H1 (cell line): ENCODE results near the gene CYB561D2. TPM values are rescaled to one million over a fixed set of nuclear protein-coding genes. Genes with fewer than 3 reads are reported as not detected.

ENCODE experiments used
- CTCF ChIA-PET: fragments of 300-600 bp; sonication (Branson Sonifier 250); formaldehyde crosslinking; loops from one replicate; lab custom pipeline; 2021; ENCODE audit not compliant: partially characterized antibody; lab: Charles Lee
- POLR2A ChIA-PET: fragments of 300-600 bp; sonication (Branson Sonifier 250); formaldehyde crosslinking; loops from one replicate; lab custom pipeline; 2021; ENCODE audit warnings: inconsistent platforms; ENCODE audit not compliant: partially characterized antibody; lab: Charles Lee
- DNase-seq, 2 experiments: peaks; one replicate each; pipeline versions ENCODE4 v3.0.0 to v3.0.0-alpha.2; 2010 to 2022; ENCODE audit warnings: low spot score in 2 of 2, low read depth in 1 of 2, mixed read lengths in 1 of 2
- FAIRE-seq: peaks from 2 replicates; lab custom pipeline; 2011; peaks lifted over from hg19 to GRCh38; lab: Jason Lieb, UNC
- H2AFZ ChIP-seq: 2 replicates; pipeline ENCODE4 v1.8.1; 2012; ENCODE audit warnings: low read length, inconsistent platforms
- H2AK5ac ChIP-seq: 2 replicates; pipeline ENCODE4 v1.6.1; 2013; ENCODE audit warnings: low read depth, low read length
- H2BK120ac ChIP-seq: replicated peaks from 2 replicates; pipeline ENCODE3; 2013; ENCODE audit warnings: low read depth, low read length, inconsistent platforms
- H2BK12ac ChIP-seq: 2 replicates; pipeline ENCODE4 v1.6.1; 2013; ENCODE audit warnings: low read depth, low read length
- H2BK15ac ChIP-seq: 2 replicates; pipeline ENCODE4 v1.6.1; 2013; ENCODE audit warnings: low read length
- H2BK20ac ChIP-seq: 2 replicates; pipeline ENCODE4 v1.6.1; 2013; ENCODE audit warnings: low read length
- H2BK5ac ChIP-seq: 2 replicates; pipeline ENCODE4 v1.6.1; 2013; ENCODE audit warnings: low read depth, low read length
- H3K14ac ChIP-seq: 2 replicates; pipeline ENCODE4 v1.6.1; 2013; ENCODE audit warnings: inconsistent platforms; ENCODE audit not compliant: insufficient read length
- H3K18ac ChIP-seq: 2 replicates; pipeline ENCODE4 v1.6.1; 2013; ENCODE audit warnings: low read length; ENCODE audit errors: extremely low read depth
- H3K23ac ChIP-seq: 2 replicates; pipeline ENCODE4 v1.6.1; 2013; ENCODE audit warnings: inconsistent platforms; ENCODE audit not compliant: insufficient read length
- H3K23me2 ChIP-seq: 2 replicates; pipeline ENCODE4 v1.6.1; 2013; ENCODE audit warnings: low read depth, low read length
- H3K27ac ChIP-seq: 2 replicates; pipeline ENCODE4 v1.6.1; 2011; ENCODE audit warnings: low read depth, low read length, inconsistent platforms
- H3K27me3 ChIP-seq, 4 experiments: replicated peaks in 1 of 4; 1 replicate in 1 of 4; 2 replicates in 3 of 4; pipeline versions ENCODE4 v1.6.1 to v1.8.1; 2011 to 2013; ENCODE audit warnings: low read length in 3 of 4, mild to moderate bottlenecking in 3 of 4, inconsistent platforms in 2 of 4, mixed read lengths in 2 of 4, moderate library complexity in 1 of 4; ENCODE audit not compliant: control insufficient read depth in 3 of 4, insufficient read depth in 3 of 4; ENCODE audit errors: extremely low read depth in 1 of 4
- H3K36me3 ChIP-seq, 4 experiments: 2 replicates each; pipeline versions ENCODE4 v1.6.1 to v1.8.1; 2011 to 2013; ENCODE audit warnings: mild to moderate bottlenecking in 4 of 4, low read length in 3 of 4, moderate library complexity in 2 of 4, control low read depth in 1 of 4, inconsistent platforms in 1 of 4; ENCODE audit not compliant: insufficient read depth in 4 of 4, control insufficient read depth in 2 of 4
- H3K4ac ChIP-seq: replicated peaks from 2 replicates; pipeline ENCODE3; 2013; ENCODE audit warnings: low read length, low read depth, mixed read lengths, inconsistent platforms; ENCODE audit not compliant: insufficient read length
- H3K4me1 ChIP-seq, 4 experiments: replicated peaks in 1 of 4; 1 replicate in 1 of 4; 2 replicates in 3 of 4; pipeline versions ENCODE4 v1.6.1 to v1.8.1; 2011 to 2013; ENCODE audit warnings: low read length in 3 of 4, inconsistent platforms in 2 of 4, mixed read lengths in 1 of 4; ENCODE audit not compliant: insufficient read depth in 4 of 4, control insufficient read depth in 3 of 4
- H3K4me2 ChIP-seq, 2 experiments: 2 replicates each; pipeline versions ENCODE4 v1.6.1 to v1.8.1; 2011 to 2013; ENCODE audit warnings: low read depth in 2 of 2, low read length in 2 of 2, control low read depth in 1 of 2, inconsistent platforms in 1 of 2, mild to moderate bottlenecking in 1 of 2; ENCODE audit not compliant: insufficient read depth in 1 of 2
- H3K4me3 ChIP-seq, 4 experiments: fragments of 200-600, 300-600 bp in 1 of 4; sonication (generic), shearing (Covaris generic), sonication (Bioruptor Twin) in 1 of 4; 2 replicates each; pipeline versions ENCODE4 v1.5.1 to v1.8.1; 2011 to 2016; ENCODE audit warnings: low read length in 4 of 4, low read depth in 3 of 4, control low read depth in 2 of 4, inconsistent platforms in 2 of 4, mild to moderate bottlenecking in 2 of 4, mixed read lengths in 1 of 4, moderate library complexity in 1 of 4; ENCODE audit not compliant: insufficient read depth in 2 of 4; ENCODE audit errors: extremely low read depth in 1 of 4
- H3K56ac ChIP-seq: replicated peaks from 2 replicates; pipeline ENCODE3; 2013; ENCODE audit warnings: low read depth, mild to moderate bottlenecking, mixed read lengths, low read length, inconsistent platforms; ENCODE audit not compliant: insufficient read length
- H3K79me1 ChIP-seq: 2 replicates; pipeline ENCODE4 v1.6.1; 2013; ENCODE audit warnings: low read depth, low read length, control low read depth
- H3K79me2 ChIP-seq, 2 experiments: 2 replicates each; pipeline versions ENCODE4 v1.6.1 to v1.8.1; 2012 to 2013; ENCODE audit warnings: low read length in 2 of 2, mild to moderate bottlenecking in 2 of 2, inconsistent platforms in 1 of 2; ENCODE audit not compliant: insufficient read depth in 2 of 2, control insufficient read depth in 1 of 2
- H3K9ac ChIP-seq, 4 experiments: replicated peaks in 1 of 4; 1 replicate in 1 of 4; 2 replicates in 3 of 4; pipeline versions ENCODE4 v1.6.1 to v1.8.1; 2011 to 2013; ENCODE audit warnings: low read depth in 3 of 4, low read length in 3 of 4, control low read depth in 2 of 4, mild to moderate bottlenecking in 2 of 4, moderate library complexity in 2 of 4, inconsistent platforms in 1 of 4; ENCODE audit errors: extremely low read depth in 1 of 4
- H3K9me3 ChIP-seq, 2 experiments: 2 replicates each; pipeline versions ENCODE4 v1.6.1 to v1.8.1; 2012 to 2013; ENCODE audit warnings: mild to moderate bottlenecking in 2 of 2, moderate library complexity in 2 of 2, control low read depth in 1 of 2, inconsistent platforms in 1 of 2, low read depth in 1 of 2, low read length in 1 of 2, mixed read lengths in 1 of 2; ENCODE audit not compliant: insufficient read depth in 2 of 2
- H4K20me1 ChIP-seq, 2 experiments: replicated peaks in 1 of 2; 2 replicates each; pipeline versions ENCODE3 to v1.8.1; 2011 to 2013; ENCODE audit warnings: inconsistent platforms in 2 of 2, low read length in 2 of 2, mild to moderate bottlenecking in 1 of 2; ENCODE audit not compliant: insufficient read depth in 2 of 2, control insufficient read depth in 1 of 2
- H4K5ac ChIP-seq: 2 replicates; pipeline ENCODE4 v1.6.1; 2013; ENCODE audit warnings: low read length, low read depth, mixed read lengths, inconsistent platforms; ENCODE audit not compliant: insufficient read length
- H4K8ac ChIP-seq: 2 replicates; pipeline ENCODE4 v1.8.0; 2013; ENCODE audit warnings: mild to moderate bottlenecking, moderate library complexity, low read length, inconsistent platforms; ENCODE audit not compliant: insufficient read depth; ENCODE audit errors: extremely low read depth
- H4K91ac ChIP-seq: replicated peaks from 2 replicates; pipeline ENCODE3; 2013; ENCODE audit warnings: low read length, mixed read lengths, inconsistent platforms; ENCODE audit not compliant: insufficient read length
- CHD2 ChIP-seq: IDR thresholded peaks from 2 replicates; pipeline ENCODE4 v1.6.1; 2012; ENCODE audit warnings: low read length, improper control_type of control experiment
- E2F6 ChIP-seq: IDR thresholded peaks from 2 replicates; pipeline ENCODE4 v1.6.1; 2012; ENCODE audit warnings: inconsistent platforms
- RAD21 ChIP-seq, 2 experiments: IDR thresholded peaks in 1 of 2; conservative IDR thresholded peaks in 1 of 2; 2 replicates each; pipeline ENCODE4 v1.6.1; 2011; ENCODE audit warnings: low read depth in 2 of 2, low read length in 2 of 2, improper control_type of control experiment in 1 of 2, inconsistent platforms in 1 of 2, mild to moderate bottlenecking in 1 of 2, moderate library complexity in 1 of 2
- RBBP5 ChIP-seq: IDR thresholded peaks from 2 replicates; pipeline ENCODE4 v1.7.1; 2012; ENCODE audit warnings: low read depth, mild to moderate bottlenecking, inconsistent platforms, low read length, moderate library complexity, borderline replicate concordance
- SAP30 ChIP-seq: fragments of 300-600 bp; sonication (generic); IDR thresholded peaks from 2 replicates; pipeline ENCODE4 v1.7.1; 2012; ENCODE audit warnings: low read length, moderate library complexity, mild to moderate bottlenecking, inconsistent platforms; ENCODE audit not compliant: insufficient read depth, insufficient replicate concordance
- SUZ12 ChIP-seq: fragments of 200-600 bp; sonication (generic); IDR thresholded peaks from 2 replicates; pipeline ENCODE4 v1.6.1; 2012; ENCODE audit warnings: mild to moderate bottlenecking, inconsistent platforms, low read length, moderate library complexity, mixed read lengths
- TAF7 ChIP-seq: optimal IDR thresholded peaks from 2 replicates; pipeline ENCODE3; 2011; ENCODE audit warnings: low read depth, mild to moderate bottlenecking, inconsistent platforms, low read length, moderate library complexity, borderline replicate concordance
- WGBS, 2 experiments: shearing (Covaris generic) in 1 of 2; methylation state at CpG; one replicate each; pipeline versions ENCODE4 v1.1.6 to v1.1.7; 2013 to 2015; ENCODE audit warnings: low lambda C conversion rate in 2 of 2, mixed read lengths in 2 of 2, inconsistent platforms in 1 of 2, low coverage in 1 of 2, missing lambda C conversion rate in 1 of 2; ENCODE audit not compliant: insufficient replicate concordance in 2 of 2, insufficient coverage in 1 of 2, insufficient read length in 1 of 2; ENCODE audit errors: extremely low coverage in 1 of 2, missing lambda C conversion rate in 1 of 2; 5-methylcytosine and 5-hydroxymethylcytosine counted together
- polyA plus RNA-seq, 7 experiments: library from polyadenylated mRNA; depleted of rRNA in 3 of 7; stranded (reverse) in 5 of 7; unstranded in 2 of 7; fragments of >200 nt in 5 of 7; fragments of 200-250 nt in 2 of 7; gene quantifications; 1 replicate in 5 of 7; 2 replicates in 1 of 7; 4 replicates in 1 of 7; pipeline versions ENCODE4 v1.2.1 to v1.2.3, GENCODE V29; 2011 to 2013; ENCODE audit warnings: missing spikeins in 2 of 7, mixed read lengths in 2 of 7
- total RNA-seq: library from RNA; stranded (reverse); fragmentation: NEBNext Ultra II Directional; extraction: Animal tissue kit (Norgen Biotek cat#: 25700); gene quantifications from 2 replicates; pipeline ENCODE4 v1.2.1, GENCODE V29; 2021
- TF ChIP-seq, protein P1 (sequence below): IDR thresholded peaks from 2 replicates; pipeline ENCODE4 v1.6.1; 2011; ENCODE audit warnings: low read depth, mild to moderate bottlenecking, low read length; ENCODE audit not compliant: insufficient read depth
- TF ChIP-seq, protein P2 (sequence below): IDR thresholded peaks from 2 replicates; pipeline ENCODE4 v1.6.1; 2012; ENCODE audit warnings: inconsistent platforms

CYB561D2 gene
- total and polyA plus RNA-seq, 2 of the 8 experiments (the other 6 are each of a cell fraction or from before 2014, with no cell fraction given) = 9.8 to 34.0 TPM

- Histone ChIP-seq H3K56ac (no peak overlapping the region), H2BK5ac (no peak overlapping the region), H3K4ac (no peak overlapping the region), H3K9me3 (no peaks in the 10 kb centered on the region), H3K9ac (no peak overlapping the region), H4K8ac (peak overlapping the region; percentile 11), H3K4me2 (no peak overlapping the region), H4K5ac (no peak overlapping the region), H2AK5ac (no peak overlapping the region), H4K91ac (no peak overlapping the region), H2BK120ac (no peak overlapping the region), H3K14ac (no peak overlapping the region), H3K23me2 (no peaks in the 10 kb centered on the region), H3K18ac (no peak overlapping the region), H4K20me1 (peaks cover 3 to 4% of the 10 kb centered on the region in 2 experiments), H3K4me3 (no peak overlapping the region), H3K79me1 (no peaks in the 10 kb centered on the region), H2BK12ac (no peak overlapping the region), H3K23ac (no peak overlapping the region), H2BK20ac (no peak overlapping the region), H3K79me2 (no peaks in the 10 kb centered on the region), H3K27me3 (no peaks in the 10 kb centered on the region; a peak in 1 of 7 replicates), H3K4me1 (peaks cover 0 to 2% (median under 1%) of the 10 kb centered on the region in 4 experiments; a peak in 2 of 7 replicates), H2AFZ (no peak overlapping the region), H2BK15ac (no peak overlapping the region), H3K27ac (no peak overlapping the region), H3K36me3 (no peaks in the 10 kb centered on the region)
- ChIA-PET POLR2A (interaction anchor here (1.4 to 1.5 kb wide), 2 partner anchors 17 to 152 kb away, joined by 3 read pairs; no protein-coding TSS in a partner anchor), CTCF (interaction anchor here (0.6 to 9.3 kb wide), 11 partner anchors 11 to 162 kb away, joined by 3 to 136 read pairs (median 4); partner anchors contain the start of genes CYB561D2, NPRL2 and ZMYND10)
- WGBS, 2 experiments = 76% methylated on average over 5 of the region's 5 CpGs; no CpG with 5 or more reads in 1 of the 2 experiments
- FAIRE-seq (no peak), DNase-seq (no peak)
- TF ChIP-seq SUZ12 = no peak
- no peak for TF ChIP-seq E2F6
- TF ChIP-seq, protein P1, sequence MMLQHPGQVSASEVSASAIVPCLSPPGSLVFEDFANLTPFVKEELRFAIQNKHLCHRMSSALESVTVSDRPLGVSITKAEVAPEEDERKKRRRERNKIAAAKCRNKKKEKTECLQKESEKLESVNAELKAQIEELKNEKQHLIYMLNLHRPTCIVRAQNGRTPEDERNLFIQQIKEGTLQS = no peak
- no peak for TF ChIP-seq CHD2
- TF ChIP-seq SAP30 = no peak
- TF ChIP-seq RAD21 (IDR thresholded peaks at IDR 0.05 in 1 of 2, conservative IDR thresholded peaks at IDR 0.05 in 1 of 2; ENCODE audit: low read depth in 2 of 2, low read length in 2 of 2) = no peak
- no peak for TF ChIP-seq RBBP5
- TF ChIP-seq, protein P2, sequence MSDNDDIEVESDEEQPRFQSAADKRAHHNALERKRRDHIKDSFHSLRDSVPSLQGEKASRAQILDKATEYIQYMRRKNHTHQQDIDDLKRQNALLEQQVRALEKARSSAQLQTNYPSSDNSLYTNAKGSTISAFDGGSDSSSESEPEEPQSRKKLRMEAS = no peak
- no peak for TF ChIP-seq TAF7
Observed at GRCh38 chr3:50392101-50392715, 41.5 kb downstream of the CYB561D2 start.
